ENCODE results near the gene CREM. TPM values are rescaled to one million over a fixed set of nuclear protein-coding genes. Genes with fewer than 3 reads are reported as not detected.

The CREM gene
- total and polyA plus RNA-seq, 2 of the 8 experiments (the other 6 are each of a cell fraction or from before 2014, with no cell fraction given), result 18.7 to 21.9 TPM

DNA sequence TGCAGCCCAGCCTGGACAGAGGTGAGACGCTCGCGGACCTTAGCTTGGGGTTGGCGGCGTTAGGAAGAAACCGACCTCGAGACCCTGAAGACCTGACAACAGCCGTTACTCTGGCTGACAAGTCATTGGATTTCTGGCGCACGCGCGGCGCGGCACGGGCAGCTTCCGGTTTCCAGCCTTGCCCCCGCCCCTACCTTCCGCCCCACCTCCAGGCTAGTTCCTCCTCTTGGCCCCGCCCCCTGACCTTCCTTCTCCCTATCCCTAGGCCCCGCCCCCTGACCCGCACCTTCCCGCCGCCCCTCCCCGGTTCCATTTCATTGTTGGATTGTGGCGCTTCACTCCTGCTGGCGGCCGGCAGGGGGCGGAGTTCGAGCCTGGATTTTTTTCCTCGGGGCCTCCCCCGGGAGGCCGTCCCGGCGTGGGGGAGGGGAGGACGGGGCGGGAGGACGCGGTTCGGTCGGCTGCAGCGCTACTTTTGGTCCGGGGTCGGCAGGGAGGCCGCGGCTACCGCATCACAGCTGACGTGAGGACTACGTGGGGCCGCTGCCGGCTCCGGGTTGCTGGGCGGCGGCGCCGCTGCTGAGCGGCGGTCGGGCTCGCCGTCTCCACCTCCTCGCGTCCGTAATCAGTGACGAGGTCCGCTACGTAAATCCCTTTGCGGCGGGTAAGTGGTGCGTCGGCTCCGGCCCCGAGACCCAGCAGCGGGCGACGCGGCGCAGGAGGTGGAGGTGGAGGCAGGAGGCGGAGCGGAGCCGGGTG is at the start of gene CREM (continued):
- TF ChIP-seq POLR2AphosphoS5 (IDR thresholded peaks at IDR 0.05; ENCODE audit: low read depth, low read length), result peak; percentile 86
- no peak for TF ChIP-seq GTF2F1 (IDR thresholded peaks at IDR 0.05; ENCODE audit: borderline replicate concordance, low read depth, low read length)
- peak; percentile 72; the same call in 1 of the 2 replicates for TF ChIP-seq RBBP5 (IDR thresholded peaks at IDR 0.05; ENCODE audit: borderline replicate concordance, low read depth, low read length)
- TF ChIP-seq, protein P1, sequence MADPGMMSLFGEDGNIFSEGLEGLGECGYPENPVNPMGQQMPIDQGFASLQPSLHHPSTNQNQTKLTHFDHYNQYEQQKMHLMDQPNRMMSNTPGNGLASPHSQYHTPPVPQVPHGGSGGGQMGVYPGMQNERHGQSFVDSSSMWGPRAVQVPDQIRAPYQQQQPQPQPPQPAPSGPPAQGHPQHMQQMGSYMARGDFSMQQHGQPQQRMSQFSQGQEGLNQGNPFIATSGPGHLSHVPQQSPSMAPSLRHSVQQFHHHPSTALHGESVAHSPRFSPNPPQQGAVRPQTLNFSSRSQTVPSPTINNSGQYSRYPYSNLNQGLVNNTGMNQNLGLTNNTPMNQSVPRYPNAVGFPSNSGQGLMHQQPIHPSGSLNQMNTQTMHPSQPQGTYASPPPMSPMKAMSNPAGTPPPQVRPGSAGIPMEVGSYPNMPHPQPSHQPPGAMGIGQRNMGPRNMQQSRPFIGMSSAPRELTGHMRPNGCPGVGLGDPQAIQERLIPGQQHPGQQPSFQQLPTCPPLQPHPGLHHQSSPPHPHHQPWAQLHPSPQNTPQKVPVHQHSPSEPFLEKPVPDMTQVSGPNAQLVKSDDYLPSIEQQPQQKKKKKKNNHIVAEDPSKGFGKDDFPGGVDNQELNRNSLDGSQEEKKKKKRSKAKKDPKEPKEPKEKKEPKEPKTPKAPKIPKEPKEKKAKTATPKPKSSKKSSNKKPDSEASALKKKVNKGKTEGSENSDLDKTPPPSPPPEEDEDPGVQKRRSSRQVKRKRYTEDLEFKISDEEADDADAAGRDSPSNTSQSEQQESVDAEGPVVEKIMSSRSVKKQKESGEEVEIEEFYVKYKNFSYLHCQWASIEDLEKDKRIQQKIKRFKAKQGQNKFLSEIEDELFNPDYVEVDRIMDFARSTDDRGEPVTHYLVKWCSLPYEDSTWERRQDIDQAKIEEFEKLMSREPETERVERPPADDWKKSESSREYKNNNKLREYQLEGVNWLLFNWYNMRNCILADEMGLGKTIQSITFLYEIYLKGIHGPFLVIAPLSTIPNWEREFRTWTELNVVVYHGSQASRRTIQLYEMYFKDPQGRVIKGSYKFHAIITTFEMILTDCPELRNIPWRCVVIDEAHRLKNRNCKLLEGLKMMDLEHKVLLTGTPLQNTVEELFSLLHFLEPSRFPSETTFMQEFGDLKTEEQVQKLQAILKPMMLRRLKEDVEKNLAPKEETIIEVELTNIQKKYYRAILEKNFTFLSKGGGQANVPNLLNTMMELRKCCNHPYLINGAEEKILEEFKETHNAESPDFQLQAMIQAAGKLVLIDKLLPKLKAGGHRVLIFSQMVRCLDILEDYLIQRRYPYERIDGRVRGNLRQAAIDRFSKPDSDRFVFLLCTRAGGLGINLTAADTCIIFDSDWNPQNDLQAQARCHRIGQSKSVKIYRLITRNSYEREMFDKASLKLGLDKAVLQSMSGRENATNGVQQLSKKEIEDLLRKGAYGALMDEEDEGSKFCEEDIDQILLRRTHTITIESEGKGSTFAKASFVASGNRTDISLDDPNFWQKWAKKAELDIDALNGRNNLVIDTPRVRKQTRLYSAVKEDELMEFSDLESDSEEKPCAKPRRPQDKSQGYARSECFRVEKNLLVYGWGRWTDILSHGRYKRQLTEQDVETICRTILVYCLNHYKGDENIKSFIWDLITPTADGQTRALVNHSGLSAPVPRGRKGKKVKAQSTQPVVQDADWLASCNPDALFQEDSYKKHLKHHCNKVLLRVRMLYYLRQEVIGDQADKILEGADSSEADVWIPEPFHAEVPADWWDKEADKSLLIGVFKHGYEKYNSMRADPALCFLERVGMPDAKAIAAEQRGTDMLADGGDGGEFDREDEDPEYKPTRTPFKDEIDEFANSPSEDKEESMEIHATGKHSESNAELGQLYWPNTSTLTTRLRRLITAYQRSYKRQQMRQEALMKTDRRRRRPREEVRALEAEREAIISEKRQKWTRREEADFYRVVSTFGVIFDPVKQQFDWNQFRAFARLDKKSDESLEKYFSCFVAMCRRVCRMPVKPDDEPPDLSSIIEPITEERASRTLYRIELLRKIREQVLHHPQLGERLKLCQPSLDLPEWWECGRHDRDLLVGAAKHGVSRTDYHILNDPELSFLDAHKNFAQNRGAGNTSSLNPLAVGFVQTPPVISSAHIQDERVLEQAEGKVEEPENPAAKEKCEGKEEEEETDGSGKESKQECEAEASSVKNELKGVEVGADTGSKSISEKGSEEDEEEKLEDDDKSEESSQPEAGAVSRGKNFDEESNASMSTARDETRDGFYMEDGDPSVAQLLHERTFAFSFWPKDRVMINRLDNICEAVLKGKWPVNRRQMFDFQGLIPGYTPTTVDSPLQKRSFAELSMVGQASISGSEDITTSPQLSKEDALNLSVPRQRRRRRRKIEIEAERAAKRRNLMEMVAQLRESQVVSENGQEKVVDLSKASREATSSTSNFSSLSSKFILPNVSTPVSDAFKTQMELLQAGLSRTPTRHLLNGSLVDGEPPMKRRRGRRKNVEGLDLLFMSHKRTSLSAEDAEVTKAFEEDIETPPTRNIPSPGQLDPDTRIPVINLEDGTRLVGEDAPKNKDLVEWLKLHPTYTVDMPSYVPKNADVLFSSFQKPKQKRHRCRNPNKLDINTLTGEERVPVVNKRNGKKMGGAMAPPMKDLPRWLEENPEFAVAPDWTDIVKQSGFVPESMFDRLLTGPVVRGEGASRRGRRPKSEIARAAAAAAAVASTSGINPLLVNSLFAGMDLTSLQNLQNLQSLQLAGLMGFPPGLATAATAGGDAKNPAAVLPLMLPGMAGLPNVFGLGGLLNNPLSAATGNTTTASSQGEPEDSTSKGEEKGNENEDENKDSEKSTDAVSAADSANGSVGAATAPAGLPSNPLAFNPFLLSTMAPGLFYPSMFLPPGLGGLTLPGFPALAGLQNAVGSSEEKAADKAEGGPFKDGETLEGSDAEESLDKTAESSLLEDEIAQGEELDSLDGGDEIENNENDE (IDR thresholded peaks at IDR 0.05; ENCODE audit: insufficient replicate concordance, low read length), result no peak
- peak; percentile 44 to 65 for TF ChIP-seq RAD21 (IDR thresholded peaks at IDR 0.05 in 1 of 2, conservative IDR thresholded peaks at IDR 0.05 in 1 of 2; ENCODE audit: low read depth in 2 of 2, low read length in 2 of 2)
- TF ChIP-seq GABPA (IDR thresholded peaks at IDR 0.05; ENCODE audit: borderline replicate concordance, insufficient read depth, low read length), result peak; percentile 62; the same call in 1 of the 2 replicates
- TF ChIP-seq RFX5 (IDR thresholded peaks at IDR 0.05; ENCODE audit: borderline replicate concordance, low read depth, low read length), result no peak
- TF ChIP-seq SP1 (IDR thresholded peaks at IDR 0.05; ENCODE audit: low read depth, low read length), result no peak
- TF ChIP-seq CTBP2 (IDR thresholded peaks at IDR 0.05; ENCODE audit: borderline replicate concordance, insufficient read depth, insufficient read length, low read length), result no peak
